HEK293 (cell line): Measurements from ENCODE around the gene MLH1.

Experiments used
- CTCF ChIA-PET: fragments of 350-600 bp; formaldehyde crosslinking; extraction: SDS; loops from one replicate; lab custom pipeline; 2021; ENCODE audit warnings: antibody characterized with exemption; lab: Yijun Ruan, JAX
- POLR2A ChIA-PET: fragments of 300-600 bp; formaldehyde crosslinking; extraction: SDS; loops from one replicate; lab custom pipeline; 2020; ENCODE audit warnings: antibody characterized with exemption, inconsistent platforms; lab: Yijun Ruan, JAX
- H3K27ac ChIP-seq: fragments of 200-500 bp; sonication (Bioruptor generic); 2 replicates; pipeline ENCODE4 v1.5.1; 2014; ENCODE audit warnings: low read depth, low read length, control low read depth, inconsistent platforms; ENCODE audit errors: extremely low read depth
- H3K36me3 ChIP-seq, 2 experiments: fragments of 200-500 bp in 1 of 2; sonication (Bioruptor generic) in 1 of 2; 1 replicate in 1 of 2; 2 replicates in 1 of 2; pipeline ENCODE4 v1.5.1; 2014 to 2017; ENCODE audit warnings: inconsistent platforms in 2 of 2, low read length in 2 of 2; ENCODE audit not compliant: control insufficient read depth in 2 of 2, insufficient read depth in 1 of 2
- H3K4me1 ChIP-seq: fragments of 200-500 bp; sonication (Bioruptor generic); 2 replicates; pipeline ENCODE4 v1.5.1; 2014; ENCODE audit warnings: mild to moderate bottlenecking, low read length, inconsistent platforms; ENCODE audit not compliant: control insufficient read depth, insufficient read depth
- H3K4me3 ChIP-seq: 2 replicates; pipeline ENCODE4 v1.5.1; 2011; ENCODE audit warnings: low read depth, mild to moderate bottlenecking, control low read depth, low read length, moderate library complexity
- H3K9me3 ChIP-seq: fragments of 200-500 bp; sonication (Bioruptor generic); 2 replicates; pipeline ENCODE4 v1.5.1; 2014; ENCODE audit warnings: low read depth, low read length, inconsistent platforms; ENCODE audit not compliant: control insufficient read depth, insufficient read depth
- ATF2 ChIP-seq: fragments of 450-650 bp; formaldehyde crosslinking; IDR thresholded peaks from 2 replicates; pipeline ENCODE4 v1.5.1; 2016; ENCODE audit warnings: missing biosample characterization, missing genetic modification characterization, low read depth
- KLF1 ChIP-seq: fragments of 450-650 bp; formaldehyde crosslinking; IDR thresholded peaks from 2 replicates; pipeline ENCODE4 v1.5.1; 2016; ENCODE audit warnings: missing biosample characterization, missing genetic modification characterization
- RBAK ChIP-seq: fragments of 450-650 bp; formaldehyde crosslinking; IDR thresholded peaks from 2 replicates; pipeline ENCODE4 v1.5.1; 2016; ENCODE audit warnings: missing biosample characterization, missing genetic modification characterization
- SETDB1 ChIP-seq: IDR thresholded peaks from one replicate; pipeline ENCODE4 v1.6.1; 2017; ENCODE audit warnings: mild to moderate bottlenecking, low read length, moderate library complexity, mixed read lengths; ENCODE audit not compliant: insufficient read length
- ZBTB17 ChIP-seq: fragments of 450-650 bp; formaldehyde crosslinking; IDR thresholded peaks from 2 replicates; pipeline ENCODE4 v1.5.1; 2016; ENCODE audit warnings: missing biosample characterization, missing genetic modification characterization
- ZEB2 ChIP-seq: fragments of 450-650 bp; formaldehyde crosslinking; IDR thresholded peaks from 2 replicates; pipeline ENCODE4 v1.5.1; 2016; ENCODE audit warnings: missing biosample characterization, missing genetic modification characterization
- ZFP37 ChIP-seq: fragments of 450-650 bp; formaldehyde crosslinking; IDR thresholded peaks from 2 replicates; pipeline ENCODE4 v1.5.1; 2016; ENCODE audit warnings: missing biosample characterization, missing genetic modification characterization
- ZNF121 ChIP-seq: fragments of 450-650 bp; formaldehyde crosslinking; IDR thresholded peaks from 2 replicates; pipeline ENCODE4 v1.5.1; 2016; ENCODE audit warnings: missing biosample characterization, missing genetic modification characterization
- ZNF132 ChIP-seq: fragments of 450-650 bp; formaldehyde crosslinking; IDR thresholded peaks from 2 replicates; pipeline ENCODE4 v1.5.1; 2017; ENCODE audit warnings: missing biosample characterization, missing genetic modification characterization, borderline replicate concordance
- ZNF148 ChIP-seq: fragments of 450-650 bp; formaldehyde crosslinking; IDR thresholded peaks from 2 replicates; pipeline ENCODE4 v1.5.0; 2017; ENCODE audit warnings: missing biosample characterization, missing genetic modification characterization, borderline replicate concordance
- ZNF174 ChIP-seq: fragments of 450-650 bp; formaldehyde crosslinking; IDR thresholded peaks from 2 replicates; pipeline ENCODE4 v1.5.0; 2017; ENCODE audit warnings: missing biosample characterization, mild to moderate bottlenecking, missing genetic modification characterization
- ZNF19 ChIP-seq: fragments of 450-650 bp; formaldehyde crosslinking; IDR thresholded peaks from 2 replicates; pipeline ENCODE4; 2016; ENCODE audit warnings: missing biosample characterization, missing genetic modification characterization, low read depth
- ZNF366 ChIP-seq: fragments of 450-650 bp; formaldehyde crosslinking; conservative IDR thresholded peaks from 2 replicates; pipeline ENCODE4 v1.5.1; 2016; ENCODE audit warnings: missing biosample characterization, missing genetic modification characterization
- ZNF558 ChIP-seq: fragments of 450-650 bp; formaldehyde crosslinking; IDR thresholded peaks from 2 replicates; pipeline ENCODE4 v1.5.1; 2016; ENCODE audit warnings: missing biosample characterization, missing genetic modification characterization
- ZNF560 ChIP-seq: fragments of 450-650 bp; formaldehyde crosslinking; IDR thresholded peaks from 2 replicates; pipeline ENCODE4 v1.5.1; 2017; ENCODE audit warnings: missing biosample characterization, missing genetic modification characterization, borderline replicate concordance
- ZNF623 ChIP-seq: fragments of 450-650 bp; formaldehyde crosslinking; IDR thresholded peaks from 2 replicates; pipeline ENCODE4 v1.5.1; 2016; ENCODE audit warnings: missing biosample characterization, missing genetic modification characterization
- ZNF692 ChIP-seq: fragments of 450-650 bp; formaldehyde crosslinking; IDR thresholded peaks from 2 replicates; pipeline ENCODE4 v1.5.1; 2016; ENCODE audit warnings: missing biosample characterization, missing genetic modification characterization
- ZNF777 ChIP-seq: fragments of 450-650 bp; formaldehyde crosslinking; IDR thresholded peaks from 2 replicates; pipeline ENCODE4 v1.5.1; 2017; ENCODE audit warnings: missing biosample characterization, missing genetic modification characterization, borderline replicate concordance
- ZNF785 ChIP-seq: fragments of 450-650 bp; formaldehyde crosslinking; IDR thresholded peaks from 2 replicates; pipeline ENCODE4 v1.5.1; 2016; ENCODE audit warnings: missing biosample characterization, missing genetic modification characterization
- ZNF830 ChIP-seq: fragments of 450-650 bp; IDR thresholded peaks from 2 replicates; pipeline ENCODE4 v1.5.0; 2018; ENCODE audit warnings: missing biosample characterization, missing genetic modification characterization, low read depth, mild to moderate bottlenecking, moderate library complexity

Gene MLH1

GRCh38 chr3:36964331-36964730 lies 29.0 kb upstream of the MLH1 start:
- ChIA-PET POLR2A (no interaction called here), CTCF (no interaction called here)
- no peak overlapping the region for H3K4me3 ChIP-seq
- TF ChIP-seq KLF1 (tag by site-specific recombination), result no peak
- TF ChIP-seq ATF2 (tag by site-specific recombination), result no peak
- TF ChIP-seq ZNF121 (tag by site-specific recombination), result no peak
- no peak for TF ChIP-seq ZNF558 (tag by site-specific recombination)
- no peak for TF ChIP-seq ZNF830 (tag by site-specific recombination)
- TF ChIP-seq ZNF785 (tag by site-specific recombination), result no peak
- no peak for TF ChIP-seq ZEB2 (tag by site-specific recombination)
- TF ChIP-seq ZNF366 (tag by site-specific recombination), result no peak
- no peak for TF ChIP-seq ZNF623 (tag by site-specific recombination)
- no peak for TF ChIP-seq RBAK (tag by site-specific recombination)
- TF ChIP-seq ZFP37 (tag by site-specific recombination), result no peak
- H3K27ac ChIP-seq, result no peak overlapping the region
- H3K36me3 ChIP-seq, result no peaks in the 10 kb centered on the region
- H3K9me3 ChIP-seq, result no peaks in the 10 kb centered on the region
- no peaks in the 10 kb centered on the region for H3K4me1 ChIP-seq

GRCh38 chr3:36964817-36965216 lies 28.5 kb upstream of the MLH1 start:
- Histone ChIP-seq H3K27ac (no peak overlapping the region), H3K4me1 (no peaks in the 10 kb centered on the region), H3K4me3 (no peak overlapping the region), H3K36me3 (no peaks in the 10 kb centered on the region), H3K9me3 (no peaks in the 10 kb centered on the region)
- TF ChIP-seq ZNF692 (tag by site-specific recombination) (no peak), ZNF558 (tag by site-specific recombination) (no peak), ZNF174 (tag by site-specific recombination) (no peak), ZNF19 (tag by site-specific recombination) (no peak), SETDB1 (no peak), ZBTB17 (tag by site-specific recombination) (no peak), ZNF148 (tag by site-specific recombination) (no peak), ZNF560 (tag by site-specific recombination) (no peak), ZNF777 (tag by site-specific recombination) (no peak), ZNF132 (tag by site-specific recombination) (no peak)
- POLR2A ChIA-PET, result no interaction called here
- CTCF ChIA-PET, result no interaction called here
